Endothelial cell (in vitro differentiated cells): Measurements from ENCODE around the gene PAGE2. TPM values are rescaled to one million over a fixed set of nuclear protein-coding genes. Genes with fewer than 3 reads are reported as not detected.

Experiments used
- DNase-seq: peaks from one replicate; pipeline ENCODE4 v3.0.0; 2021; ENCODE audit warnings: low spot score
- H3K27ac Mint-ChIP-seq: one replicate; pipeline ENCODE4 v1.8.0; 2021; ENCODE audit warnings: mixed read lengths, inconsistent platforms; ENCODE audit not compliant: unreplicated experiment
- H3K27me3 Mint-ChIP-seq: one replicate; pipeline ENCODE4 v1.8.0; 2021; ENCODE audit warnings: mild to moderate bottlenecking, moderate library complexity, mixed read lengths, inconsistent platforms; ENCODE audit not compliant: unreplicated experiment
- H3K36me3 Mint-ChIP-seq: one replicate; pipeline ENCODE4 v1.8.0; 2021; ENCODE audit warnings: mild to moderate bottlenecking, low read depth, mixed read lengths, inconsistent platforms; ENCODE audit not compliant: unreplicated experiment
- H3K4me1 Mint-ChIP-seq: one replicate; pipeline ENCODE4 v1.8.0; 2021; ENCODE audit warnings: mild to moderate bottlenecking, mixed read lengths, inconsistent platforms; ENCODE audit not compliant: unreplicated experiment
- H3K4me3 Mint-ChIP-seq: one replicate; pipeline ENCODE4 v1.8.0; 2021; ENCODE audit warnings: mild to moderate bottlenecking, mixed read lengths, inconsistent platforms; ENCODE audit not compliant: unreplicated experiment
- H3K9me3 Mint-ChIP-seq: one replicate; pipeline ENCODE4 v1.8.0; 2021; ENCODE audit warnings: mixed read lengths, inconsistent platforms; ENCODE audit not compliant: unreplicated experiment
- CTCF ChIP-seq: fragments of 200-600 bp; sonication (generic); IDR thresholded peaks from one replicate; pipeline ENCODE4 v1.5.0; 2021; ENCODE audit warnings: antibody characterized with exemption; ENCODE audit not compliant: unreplicated experiment
- total RNA-seq: library from RNA; stranded (reverse); fragmentation: NEBNext Ultra II Directional; extraction: Animal tissue kit (Norgen Biotek cat#: 25700); gene quantifications from one replicate; pipeline ENCODE4 v1.2.1, GENCODE V29; 2021; ENCODE audit not compliant: unreplicated experiment

Gene PAGE2
- total RNA-seq, 1 donor from 2014 or later = not detected

- H3K4me3 Mint-ChIP-seq = no peak overlapping the region
- H3K4me1 Mint-ChIP-seq = peaks cover 51% of the 10 kb centered on the region
- no peak for DNase-seq
- no peaks in the 10 kb centered on the region for H3K27me3 Mint-ChIP-seq
- peak overlapping the region; percentile 72 for H3K27ac Mint-ChIP-seq
- H3K9me3 Mint-ChIP-seq = no peaks in the 10 kb centered on the region
- no peak for TF ChIP-seq CTCF
- H3K36me3 Mint-ChIP-seq = no peaks in the 10 kb centered on the region
Observed at GRCh38 chrX:55120761-55121358, 32.0 kb downstream of the PAGE2 start.

GRCh38 chrX:55123900-55124299 is 35.1 kb downstream of the PAGE2 start:
- Mint-ChIP-seq H3K36me3 (no peaks in the 10 kb centered on the region), H3K4me1 (peaks cover 31% of the 10 kb centered on the region), H3K27me3 (no peaks in the 10 kb centered on the region), H3K4me3 (no peak overlapping the region), H3K9me3 (no peaks in the 10 kb centered on the region), H3K27ac (no peak overlapping the region)
- no peak for TF ChIP-seq CTCF
- no peak for DNase-seq

- DNase-seq = no peak
- Mint-ChIP-seq H3K4me3 (no peak overlapping the region), H3K9me3 (no peaks in the 10 kb centered on the region), H3K36me3 (no peaks in the 10 kb centered on the region), H3K4me1 (peaks cover 3% of the 10 kb centered on the region), H3K27ac (no peak overlapping the region), H3K27me3 (no peaks in the 10 kb centered on the region)
- TF ChIP-seq CTCF = no peak
Observed at GRCh38 chrX:55127692-55128091, 38.9 kb downstream of the PAGE2 start.

- Mint-ChIP-seq H3K27me3 (peaks cover 1% of the 10 kb centered on the region), H3K4me3 (no peak overlapping the region), H3K9me3 (no peaks in the 10 kb centered on the region), H3K36me3 (no peaks in the 10 kb centered on the region), H3K27ac (no peak overlapping the region), H3K4me1 (no peaks in the 10 kb centered on the region)
- TF ChIP-seq CTCF = no peak
- no peak for DNase-seq
Observed at GRCh38 chrX:55129361-55129760, 40.5 kb downstream of the PAGE2 start.

- DNase-seq = no peak
- no peak for TF ChIP-seq CTCF
- no peak overlapping the region for H3K4me3 Mint-ChIP-seq
- no peaks in the 10 kb centered on the region for H3K4me1 Mint-ChIP-seq
- H3K36me3 Mint-ChIP-seq = no peaks in the 10 kb centered on the region
- H3K9me3 Mint-ChIP-seq = no peaks in the 10 kb centered on the region
- no peak overlapping the region for H3K27ac Mint-ChIP-seq
- peaks cover 1% of the 10 kb centered on the region for H3K27me3 Mint-ChIP-seq
Observed at GRCh38 chrX:55130481-55130880, 41.7 kb downstream of the PAGE2 start.
